HEK293T (cell line): ENCODE results near the gene KCNIP1.

ENCODE experiments used
- CTCF ChIA-PET: fragments of 350-600 bp; formaldehyde crosslinking; extraction: SDS; loops from one replicate; lab custom pipeline; 2021; ENCODE audit warnings: antibody characterized with exemption, inconsistent platforms; lab: Yijun Ruan, JAX
- POLR2A ChIA-PET: fragments of 350-600 bp; formaldehyde crosslinking; extraction: SDS; loops from one replicate; lab custom pipeline; 2020; ENCODE audit warnings: antibody characterized with exemption, inconsistent platforms; lab: Yijun Ruan, JAX
- DNase-seq: peaks from one replicate; pipeline ENCODE4 v3.0.0; 2012; ENCODE audit warnings: mixed read lengths; ENCODE audit errors: extremely low spot score
- ARNT ChIP-seq: fragments of 450-650 bp; IDR thresholded peaks from 2 replicates; pipeline ENCODE4 v1.6.1; 2017; ENCODE audit warnings: mild to moderate bottlenecking
- BHLHE40 ChIP-seq: fragments of 450-650 bp; IDR thresholded peaks from 2 replicates; pipeline ENCODE4 v1.6.1; 2016; ENCODE audit warnings: mild to moderate bottlenecking, moderate library complexity, borderline replicate concordance
- CTBP1 ChIP-seq: fragments of 450-650 bp; IDR thresholded peaks from 2 replicates; pipeline ENCODE4 v1.6.1; 2016; ENCODE audit warnings: borderline replicate concordance
- ELF4 ChIP-seq: fragments of 450-650 bp; IDR thresholded peaks from 2 replicates; pipeline ENCODE4 v1.6.1; 2017; ENCODE audit warnings: antibody characterized with exemption
- FOXA1 ChIP-seq: fragments of 450-650 bp; IDR thresholded peaks from 2 replicates; pipeline ENCODE4 v1.6.1; 2016; ENCODE audit warnings: mild to moderate bottlenecking
- FOXK2 ChIP-seq: fragments of 450-650 bp; IDR thresholded peaks from 2 replicates; pipeline ENCODE4 v1.6.1; 2016; ENCODE audit warnings: mild to moderate bottlenecking
- FOXM1 ChIP-seq: fragments of 450-650 bp; IDR thresholded peaks from 2 replicates; pipeline ENCODE4 v1.6.1; 2017; ENCODE audit warnings: mild to moderate bottlenecking, borderline replicate concordance
- HDGF ChIP-seq: fragments of 450-650 bp; IDR thresholded peaks from 2 replicates; pipeline ENCODE4 v1.6.1; 2017; ENCODE audit warnings: antibody characterized with exemption, borderline replicate concordance
- L3MBTL2 ChIP-seq: fragments of 450-650 bp; conservative IDR thresholded peaks from 2 replicates; pipeline ENCODE4 v1.6.1; 2016; ENCODE audit warnings: mild to moderate bottlenecking
- LEF1 ChIP-seq: fragments of 450-650 bp; IDR thresholded peaks from 2 replicates; pipeline ENCODE4 v1.6.1; 2017; ENCODE audit warnings: mild to moderate bottlenecking, borderline replicate concordance
- NFRKB ChIP-seq: fragments of 450-650 bp; IDR thresholded peaks from 2 replicates; pipeline ENCODE4 v1.6.1; 2016; ENCODE audit warnings: mild to moderate bottlenecking, moderate library complexity
- PKNOX1 ChIP-seq: fragments of 450-650 bp; IDR thresholded peaks from 2 replicates; pipeline ENCODE4 v1.6.1; 2016
- SP1 ChIP-seq: fragments of 450-650 bp; IDR thresholded peaks from 2 replicates; pipeline ENCODE4 v1.6.1; 2017
- SUZ12 ChIP-seq: fragments of 450-650 bp; IDR thresholded peaks from 2 replicates; pipeline ENCODE4 v1.6.1; 2016; ENCODE audit warnings: mild to moderate bottlenecking
- TARDBP ChIP-seq: fragments of 450-650 bp; IDR thresholded peaks from 2 replicates; pipeline ENCODE4 v1.6.1; 2016
- ZNF384 ChIP-seq: fragments of 450-650 bp; IDR thresholded peaks from 2 replicates; pipeline ENCODE4 v1.6.1; 2016

The KCNIP1 gene

GRCh38 chr5:170485616-170485911, 18.3 kb upstream of the KCNIP1 start:
- CTCF ChIA-PET, result interaction anchor here (1.0 kb wide), 1 partner anchor 218 kb away, joined by 3 read pairs; no protein-coding TSS in a partner anchor

GRCh38 chr5:170486371-170486770, 17.4 kb upstream of the KCNIP1 start:
- no peak for TF ChIP-seq SUZ12
- TF ChIP-seq HDGF, result no peak
- TF ChIP-seq NFRKB, result no peak
- TF ChIP-seq PKNOX1, result no peak
- ChIA-PET POLR2A (no interaction called here), CTCF (no interaction called here)
- no peak for DNase-seq

More at GRCh38 chr5:170485616-170485911, 18.3 kb upstream of the KCNIP1 start:
- DNase-seq, result no peak
- no peak for TF ChIP-seq BHLHE40
- TF ChIP-seq ZNF384, result no peak
- no peak for TF ChIP-seq SP1
- no peak for TF ChIP-seq SUZ12
- no peak for TF ChIP-seq ELF4
- TF ChIP-seq TARDBP, result no peak
- no peak for TF ChIP-seq CTBP1
- no peak for TF ChIP-seq FOXA1
- no peak for TF ChIP-seq FOXM1
- no peak for TF ChIP-seq PKNOX1
- TF ChIP-seq NFRKB, result no peak
- no peak for TF ChIP-seq HDGF
- TF ChIP-seq L3MBTL2, result no peak
- POLR2A ChIA-PET, result no interaction called here

GRCh38 chr5:170488570-170488969, 15.2 kb upstream of the KCNIP1 start:
- CTCF ChIA-PET, result no interaction called here

GRCh38 chr5:170489199-170489598, 14.6 kb upstream of the KCNIP1 start:
- TF ChIP-seq SUZ12 (no peak), FOXK2 (no peak), FOXA1 (no peak), BHLHE40 (no peak), TARDBP (no peak), SP1 (no peak), CTBP1 (no peak), FOXM1 (no peak), PKNOX1 (no peak), HDGF (no peak), ZNF384 (no peak), NFRKB (no peak), ELF4 (no peak), LEF1 (no peak), L3MBTL2 (no peak), ARNT (no peak)
- DNase-seq, result no peak
- ChIA-PET CTCF (no interaction called here), POLR2A (no interaction called here)

More at GRCh38 chr5:170488570-170488969, 15.2 kb upstream of the KCNIP1 start:
- TF ChIP-seq CTBP1 (no peak), FOXK2 (no peak), ZNF384 (no peak), ELF4 (no peak), HDGF (no peak), LEF1 (no peak), ARNT (no peak), SUZ12 (no peak), PKNOX1 (no peak), FOXA1 (no peak), TARDBP (no peak), L3MBTL2 (no peak), SP1 (no peak), NFRKB (no peak), FOXM1 (no peak)
- POLR2A ChIA-PET, result no interaction called here
- DNase-seq, result no peak

GRCh38 chr5:170490381-170490780, 13.4 kb upstream of the KCNIP1 start:
- CTCF ChIA-PET, result no interaction called here
- POLR2A ChIA-PET, result no interaction called here
- TF ChIP-seq SUZ12, result no peak
- TF ChIP-seq SP1, result no peak
- DNase-seq, result no peak

- ChIA-PET POLR2A (no interaction called here), CTCF (no interaction called here)
- DNase-seq, result no peak
- TF ChIP-seq HDGF, result no peak
- TF ChIP-seq FOXA1, result no peak
- no peak for TF ChIP-seq LEF1
- TF ChIP-seq TARDBP, result no peak
Measured at GRCh38 chr5:170491479-170491878, 12.3 kb upstream of the KCNIP1 start.
